ENCODE results near the gene GPR63. TPM values are rescaled to one million over a fixed set of nuclear protein-coding genes. Genes with fewer than 3 reads are reported as not detected.
A peak's percentile ranks its signal among the peaks of the same experiment; 100 is the strongest.

Gene GPR63
- total and polyA plus RNA-seq, 9 of the 15 experiments (the other 6 are each of a cell fraction or from before 2014, with no cell fraction given) = 1.6 to 5.1 (median 3.7) TPM

DNA sequence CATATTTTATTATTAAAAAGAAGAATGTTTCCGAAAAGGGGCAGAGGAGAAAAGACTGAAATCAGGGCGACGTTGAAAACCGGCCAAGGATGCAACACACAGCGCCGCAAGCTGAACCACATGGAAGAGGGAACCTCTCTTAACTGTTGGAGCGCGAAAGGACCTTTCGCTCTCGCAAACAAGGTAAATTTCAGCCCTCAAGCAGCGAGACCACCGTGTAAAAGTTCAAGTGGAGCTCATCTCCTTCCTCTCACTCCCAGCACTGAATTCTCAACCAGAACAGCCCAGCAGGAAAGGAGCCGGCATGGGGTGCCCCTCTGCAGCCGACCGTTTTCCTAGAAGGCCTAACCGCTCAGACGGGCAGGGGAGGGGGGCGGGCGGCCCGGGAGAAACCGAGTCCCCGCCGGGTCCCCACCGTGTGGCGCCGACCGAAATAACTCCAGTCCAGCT is 621 bp downstream of the GPR63 start:
- Histone ChIP-seq H3K9ac (ENCODE audit: insufficient read depth in 1 of 2, low read depth in 2 of 2, low read length in 2 of 2) (peak overlapping the region; percentile 73 to 95), H3K27ac (ENCODE audit: extremely low read depth, low read depth, low read length) (peak overlapping the region; percentile 51)
- peak; percentile 42 for FAIRE-seq
- no peak for TF ChIP-seq ETV5 (CRISPR knock-in tag; IDR thresholded peaks at IDR 0.05; ENCODE audit: low read depth)
- no peak for TF ChIP-seq KLF10 (CRISPR knock-in tag; IDR thresholded peaks at IDR 0.05)
- TF ChIP-seq, protein P1, sequence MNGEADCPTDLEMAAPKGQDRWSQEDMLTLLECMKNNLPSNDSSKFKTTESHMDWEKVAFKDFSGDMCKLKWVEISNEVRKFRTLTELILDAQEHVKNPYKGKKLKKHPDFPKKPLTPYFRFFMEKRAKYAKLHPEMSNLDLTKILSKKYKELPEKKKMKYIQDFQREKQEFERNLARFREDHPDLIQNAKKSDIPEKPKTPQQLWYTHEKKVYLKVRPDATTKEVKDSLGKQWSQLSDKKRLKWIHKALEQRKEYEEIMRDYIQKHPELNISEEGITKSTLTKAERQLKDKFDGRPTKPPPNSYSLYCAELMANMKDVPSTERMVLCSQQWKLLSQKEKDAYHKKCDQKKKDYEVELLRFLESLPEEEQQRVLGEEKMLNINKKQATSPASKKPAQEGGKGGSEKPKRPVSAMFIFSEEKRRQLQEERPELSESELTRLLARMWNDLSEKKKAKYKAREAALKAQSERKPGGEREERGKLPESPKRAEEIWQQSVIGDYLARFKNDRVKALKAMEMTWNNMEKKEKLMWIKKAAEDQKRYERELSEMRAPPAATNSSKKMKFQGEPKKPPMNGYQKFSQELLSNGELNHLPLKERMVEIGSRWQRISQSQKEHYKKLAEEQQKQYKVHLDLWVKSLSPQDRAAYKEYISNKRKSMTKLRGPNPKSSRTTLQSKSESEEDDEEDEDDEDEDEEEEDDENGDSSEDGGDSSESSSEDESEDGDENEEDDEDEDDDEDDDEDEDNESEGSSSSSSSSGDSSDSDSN (IDR thresholded peaks at IDR 0.05; ENCODE audit: borderline replicate concordance in 1 of 2, low read depth in 2 of 2, low read length in 2 of 2) = no peak
- no peak for TF ChIP-seq ZNF778 (CRISPR knock-in tag; IDR thresholded peaks at IDR 0.05)
- TF ChIP-seq KDM5B (IDR thresholded peaks at IDR 0.05; ENCODE audit: insufficient replicate concordance, low read depth, low read length) = peak; percentile 26
- TF ChIP-seq, protein P2, sequence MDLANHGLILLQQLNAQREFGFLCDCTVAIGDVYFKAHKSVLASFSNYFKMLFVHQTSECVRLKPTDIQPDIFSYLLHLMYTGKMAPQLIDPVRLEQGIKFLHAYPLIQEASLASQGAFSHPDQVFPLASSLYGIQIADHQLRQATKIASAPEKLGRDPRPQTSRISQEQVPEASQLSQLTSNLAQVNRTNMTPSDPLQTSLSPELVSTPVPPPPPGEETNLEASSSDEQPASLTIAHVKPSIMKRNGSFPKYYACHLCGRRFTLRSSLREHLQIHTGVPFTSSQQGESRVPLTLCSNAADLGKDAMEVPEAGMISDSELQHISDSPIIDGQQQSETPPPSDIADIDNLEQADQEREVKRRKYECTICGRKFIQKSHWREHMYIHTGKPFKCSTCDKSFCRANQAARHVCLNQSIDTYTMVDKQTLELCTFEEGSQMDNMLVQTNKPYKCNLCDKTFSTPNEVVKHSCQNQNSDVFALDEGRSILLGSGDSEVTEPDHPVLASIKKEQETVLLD (IDR thresholded peaks at IDR 0.05) = no peak
- TF ChIP-seq MCM3 (IDR thresholded peaks at IDR 0.05) = no peak
- TF ChIP-seq HNRNPUL1 (IDR thresholded peaks at IDR 0.05; ENCODE audit: low read length) = no peak
- TF ChIP-seq, protein P3, sequence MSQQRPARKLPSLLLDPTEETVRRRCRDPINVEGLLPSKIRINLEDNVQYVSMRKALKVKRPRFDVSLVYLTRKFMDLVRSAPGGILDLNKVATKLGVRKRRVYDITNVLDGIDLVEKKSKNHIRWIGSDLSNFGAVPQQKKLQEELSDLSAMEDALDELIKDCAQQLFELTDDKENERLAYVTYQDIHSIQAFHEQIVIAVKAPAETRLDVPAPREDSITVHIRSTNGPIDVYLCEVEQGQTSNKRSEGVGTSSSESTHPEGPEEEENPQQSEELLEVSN (IDR thresholded peaks at IDR 0.05; ENCODE audit: borderline replicate concordance in 1 of 2, extremely low read depth in 1 of 2, insufficient read depth in 1 of 2, insufficient read length in 1 of 2, low read depth in 1 of 2, low read length in 1 of 2, poor library complexity in 1 of 2, severe bottlenecking in 1 of 2) = peak in 1 of 2 experiments; percentile 16
- TF ChIP-seq ZFX (CRISPR knock-in tag; IDR thresholded peaks at IDR 0.05) = peak; percentile 69
- TF ChIP-seq FOXK1 (CRISPR knock-in tag; IDR thresholded peaks at IDR 0.05; ENCODE audit: borderline replicate concordance) = no peak
- TF ChIP-seq, protein P4, sequence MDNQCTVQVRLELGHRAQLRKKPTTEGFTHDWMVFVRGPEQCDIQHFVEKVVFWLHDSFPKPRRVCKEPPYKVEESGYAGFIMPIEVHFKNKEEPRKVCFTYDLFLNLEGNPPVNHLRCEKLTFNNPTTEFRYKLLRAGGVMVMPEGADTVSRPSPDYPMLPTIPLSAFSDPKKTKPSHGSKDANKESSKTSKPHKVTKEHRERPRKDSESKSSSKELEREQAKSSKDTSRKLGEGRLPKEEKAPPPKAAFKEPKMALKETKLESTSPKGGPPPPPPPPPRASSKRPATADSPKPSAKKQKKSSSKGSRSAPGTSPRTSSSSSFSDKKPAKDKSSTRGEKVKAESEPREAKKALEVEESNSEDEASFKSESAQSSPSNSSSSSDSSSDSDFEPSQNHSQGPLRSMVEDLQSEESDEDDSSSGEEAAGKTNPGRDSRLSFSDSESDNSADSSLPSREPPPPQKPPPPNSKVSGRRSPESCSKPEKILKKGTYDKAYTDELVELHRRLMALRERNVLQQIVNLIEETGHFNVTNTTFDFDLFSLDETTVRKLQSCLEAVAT (IDR thresholded peaks at IDR 0.05) = no peak
- TF ChIP-seq, protein P5, sequence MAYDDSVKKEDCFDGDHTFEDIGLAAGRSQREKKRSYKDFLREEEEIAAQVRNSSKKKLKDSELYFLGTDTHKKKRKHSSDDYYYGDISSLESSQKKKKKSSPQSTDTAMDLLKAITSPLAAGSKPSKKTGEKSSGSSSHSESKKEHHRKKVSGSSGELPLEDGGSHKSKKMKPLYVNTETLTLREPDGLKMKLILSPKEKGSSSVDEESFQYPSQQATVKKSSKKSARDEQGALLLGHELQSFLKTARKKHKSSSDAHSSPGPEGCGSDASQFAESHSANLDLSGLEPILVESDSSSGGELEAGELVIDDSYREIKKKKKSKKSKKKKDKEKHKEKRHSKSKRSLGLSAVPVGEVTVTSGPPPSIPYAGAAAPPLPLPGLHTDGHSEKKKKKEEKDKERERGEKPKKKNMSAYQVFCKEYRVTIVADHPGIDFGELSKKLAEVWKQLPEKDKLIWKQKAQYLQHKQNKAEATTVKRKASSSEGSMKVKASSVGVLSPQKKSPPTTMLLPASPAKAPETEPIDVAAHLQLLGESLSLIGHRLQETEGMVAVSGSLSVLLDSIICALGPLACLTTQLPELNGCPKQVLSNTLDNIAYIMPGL (CRISPR knock-in tag; IDR thresholded peaks at IDR 0.05) = 0 out of 2 replicates have a peak, but pooled peaks have one; percentile 5

More for the DNA sequence above, 621 bp downstream of the GPR63 start:
- Histone ChIP-seq H3K4me3 (peak overlapping the region; percentile 93), H2AFZ (ENCODE audit: low read depth, low read length) (peak overlapping the region; percentile 95), H3K9me1 (ENCODE audit: control insufficient read depth, insufficient read depth, low read length) (no peaks in the 10 kb centered on the region), H3K4me2 (ENCODE audit: insufficient read depth, low read length) (peak overlapping the region; percentile 90), H3K9me3 (replicated peaks; ENCODE audit: control insufficient read depth, insufficient read depth, low read depth, low read length) (no peaks in the 10 kb centered on the region), H4K20me1 (replicated peaks; ENCODE audit: control insufficient read depth, insufficient read depth, low read length) (no peaks in the 10 kb centered on the region), H3K36me3 (ENCODE audit: control insufficient read depth, insufficient read depth, low read length) (peaks cover 5% of the 10 kb centered on the region; the same call in 2 of the 3 replicates), H3K4me1 (replicated peaks in 1 of 2; ENCODE audit: control insufficient read depth in 2 of 2, insufficient read depth in 2 of 2, low read length in 2 of 2) (peaks cover 4 to 7% of the 10 kb centered on the region in 2 experiments; a peak in 4 of 5 replicates), H3K27me3 (ENCODE audit: control insufficient read depth in 2 of 2, insufficient read depth in 2 of 2, low read length in 2 of 2) (peaks cover 0 to 9% of the 10 kb centered on the region in 2 experiments; a peak in 2 of 5 replicates), H3K79me2 (ENCODE audit: control insufficient read depth, insufficient read depth, low read length) (peaks cover 37% of the 10 kb centered on the region)
- CTCF ChIA-PET (ENCODE audit: low intra/inter-chr PET ratio) = interaction anchor here (0.6 kb wide), 1 partner anchor 353 kb away, joined by 3 read pairs; no protein-coding TSS in a partner anchor
- intact Hi-C loops (cut with micrococcal nuclease) (loop anchor here (2.0 kb wide), 2 partner anchors 60 to 90 kb away; partner anchors contain the start of gene NDUFAF4), in situ Hi-C loops (cut with MboI) (no loop called here)
- POLR2A ChIA-PET = interaction anchor here (0.7 to 1.0 kb wide), 2 partner anchors 16 to 143 kb away, joined by 3 to 4 read pairs; no protein-coding TSS in a partner anchor
- ATAC-seq (peak; percentile 62), DNase-seq (ENCODE audit: extremely low read depth in 1 of 4, low spot score in 3 of 4) (peak; percentile 47 to 60 (median 54))
- BruUV-seq (replicated peaks) = TSS peak; percentile 52
- WGBS (ENCODE audit: insufficient coverage, low coverage, missing lambda C conversion rate) = under 1% methylated on average over 21 of the region's 27 CpGs

Measured in K562 (cell line).